Activated T-helper 1 cell treated with anti-CD3 and anti-CD28 coated beads, Interleukin-2, amount 50 U/mL, for 16 hours (primary cell): ENCODE data around the gene DHRS3.

ENCODE experiments used
- DNase-seq, 2 donors: peaks; one replicate each; pipeline ENCODE4 v3.0.0-alpha.2; 2020; ENCODE audit warnings: low read depth in 1 of 2, low spot score in 1 of 2

Gene DHRS3

GRCh38 chr1:12518931-12519692 is 98.9 kb downstream of the DHRS3 start:
- peak in 1 of 2 donors; percentile 4 for DNase-seq
